HG03521 (cell line): ENCODE results near the gene ZNF385B.

Experiments
- ATAC-seq: cut with Tn5 transposase; IDR thresholded peaks from one replicate; pipeline ENCODE4 v1.9.1; 2021; ENCODE audit warnings: mild to moderate bottlenecking, moderate library complexity; ENCODE audit not compliant: unreplicated experiment

ZNF385B gene

DNA sequence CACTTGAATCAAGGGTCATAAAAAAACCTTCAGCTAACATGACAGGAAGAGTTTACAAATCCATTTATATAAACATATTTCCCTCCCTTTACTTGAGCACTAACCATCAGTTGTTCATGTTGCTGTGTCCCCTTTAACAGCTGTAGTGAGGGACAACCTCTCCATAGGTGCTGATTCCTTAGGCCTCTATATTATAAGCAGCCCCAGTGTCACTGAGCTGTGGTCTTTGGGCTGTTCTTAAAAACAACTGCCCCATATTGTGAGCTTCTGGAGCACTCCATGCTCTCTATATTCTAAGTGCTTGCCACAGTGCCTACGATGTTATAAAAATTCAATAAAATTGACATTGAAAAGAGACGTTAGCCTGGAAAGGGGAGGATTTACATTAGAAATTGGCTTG, 175.3 kb downstream of the ZNF385B start:
- ATAC-seq, result no peak

DNA sequence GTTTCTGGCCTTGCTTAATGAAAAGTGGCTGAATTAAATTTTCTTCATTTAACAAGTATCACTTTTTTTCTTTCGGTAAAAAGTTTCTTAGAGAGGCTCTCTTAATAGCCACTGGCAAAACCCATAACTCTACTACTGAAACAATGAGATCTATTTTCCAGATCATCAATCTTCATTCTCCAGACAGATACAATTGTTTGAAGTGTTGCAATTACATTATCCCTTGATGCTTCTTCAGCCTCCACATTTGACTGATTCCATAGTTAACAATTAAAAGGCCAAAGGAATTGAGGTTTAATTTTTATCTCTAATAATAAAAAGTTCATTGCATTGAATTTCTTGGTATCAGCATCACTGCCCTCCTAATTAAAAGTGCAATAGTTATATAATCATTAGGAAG, 176.3 kb downstream of the ZNF385B start:
- ATAC-seq, result no peak

DNA sequence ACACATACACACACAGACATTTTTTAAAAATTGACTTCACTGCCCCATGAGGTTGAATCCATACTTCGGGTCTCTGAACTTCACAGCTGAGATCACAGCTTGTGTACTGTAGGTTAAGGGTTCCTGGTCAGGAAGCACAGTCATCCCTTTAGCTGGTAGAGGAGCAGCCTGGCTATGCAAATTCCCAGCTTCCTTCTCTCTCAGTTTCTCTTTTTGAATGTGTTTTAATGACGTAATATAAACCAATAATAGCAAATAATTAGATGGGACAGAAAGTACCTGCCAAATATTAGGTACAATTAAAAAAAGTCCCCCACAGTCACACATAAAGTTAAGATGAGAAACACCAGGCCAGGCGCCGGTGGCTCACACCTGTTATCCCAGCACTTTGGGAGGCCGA, 178.7 kb downstream of the ZNF385B start:
- no peak for ATAC-seq

DNA sequence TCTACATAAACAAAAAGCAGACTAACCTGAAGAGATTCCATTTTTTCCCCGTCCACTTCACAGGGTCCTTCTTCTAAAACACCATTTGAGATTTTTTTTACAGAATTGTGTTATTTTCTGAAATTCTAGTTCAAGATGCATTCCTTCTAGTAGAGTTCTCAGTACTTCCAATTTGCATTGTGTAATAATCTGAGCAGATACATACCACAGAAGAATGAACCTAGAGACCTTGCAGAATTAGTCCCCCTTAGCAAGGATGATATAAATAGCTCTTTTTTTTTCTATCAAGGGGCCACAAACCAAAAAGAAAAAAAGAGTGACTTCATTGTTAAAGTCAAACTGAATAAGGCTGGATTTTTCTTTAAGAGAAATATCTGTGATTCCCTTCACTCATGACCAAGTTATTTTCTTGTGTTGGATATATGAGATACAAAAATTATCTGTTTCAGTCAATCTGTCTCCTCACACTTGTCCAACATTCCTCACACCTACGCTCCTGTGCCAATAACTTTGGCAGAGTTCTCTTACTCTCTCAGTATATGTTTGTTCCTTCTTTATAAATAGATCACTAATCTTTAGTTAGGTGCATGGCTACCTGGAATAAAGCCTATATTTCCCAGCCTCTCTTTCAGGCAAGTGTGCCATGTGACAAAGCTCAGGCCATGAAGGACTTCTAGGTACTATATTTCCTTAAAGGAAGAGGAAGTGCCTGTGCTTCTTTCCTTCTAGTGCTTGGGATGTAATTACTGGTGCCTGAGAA, 183.5 kb downstream of the ZNF385B start:
- ATAC-seq, result no peak

DNA sequence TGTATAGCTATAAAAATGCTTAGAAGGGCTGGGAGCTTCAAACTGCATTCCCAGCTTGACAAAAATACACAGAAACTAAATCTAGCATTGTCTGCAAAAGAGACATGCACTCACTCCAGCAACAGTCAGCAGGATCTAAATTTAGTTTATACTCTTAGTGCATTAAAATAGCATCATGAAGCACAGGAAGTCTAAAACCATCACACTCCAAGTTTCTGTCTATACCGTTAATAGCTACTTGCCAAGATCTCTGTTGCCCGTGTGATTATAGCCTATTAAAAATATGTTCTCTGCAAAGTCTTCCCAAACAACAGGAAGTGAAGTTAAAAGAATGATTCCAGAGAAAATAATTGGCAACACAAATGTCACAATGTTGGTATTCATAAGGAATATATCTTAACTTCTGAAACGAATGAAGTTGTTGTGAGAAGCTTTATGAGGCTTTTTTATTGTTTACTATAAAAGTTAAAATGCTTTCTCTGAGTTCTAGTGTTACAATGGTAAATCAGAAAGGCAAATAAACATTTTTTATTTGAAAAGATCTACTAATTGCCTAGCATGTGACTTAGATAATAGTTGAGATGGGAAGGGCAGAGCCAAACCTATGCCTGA, 184.2 kb downstream of the ZNF385B start:
- no peak for ATAC-seq

DNA sequence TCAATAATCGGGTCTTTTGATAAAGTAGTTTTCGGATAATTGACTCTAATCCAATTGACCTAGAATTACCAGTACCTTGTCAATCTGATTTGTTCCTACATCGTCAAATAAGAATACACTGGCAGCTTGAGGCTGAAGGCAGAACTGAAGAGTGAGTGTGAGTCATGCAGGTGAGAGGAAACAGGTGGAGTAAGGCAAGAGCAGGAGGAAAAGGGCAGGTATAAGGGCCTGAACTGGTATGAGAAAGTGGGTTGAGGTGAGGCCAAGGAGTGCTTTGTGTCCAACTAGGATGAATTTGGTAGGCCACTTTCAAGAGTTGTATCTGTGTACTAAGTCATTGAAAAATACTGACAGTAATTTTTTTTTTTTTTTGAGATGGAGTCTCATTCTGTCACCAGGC, 186.0 kb downstream of the ZNF385B start:
- ATAC-seq, result no peak

DNA sequence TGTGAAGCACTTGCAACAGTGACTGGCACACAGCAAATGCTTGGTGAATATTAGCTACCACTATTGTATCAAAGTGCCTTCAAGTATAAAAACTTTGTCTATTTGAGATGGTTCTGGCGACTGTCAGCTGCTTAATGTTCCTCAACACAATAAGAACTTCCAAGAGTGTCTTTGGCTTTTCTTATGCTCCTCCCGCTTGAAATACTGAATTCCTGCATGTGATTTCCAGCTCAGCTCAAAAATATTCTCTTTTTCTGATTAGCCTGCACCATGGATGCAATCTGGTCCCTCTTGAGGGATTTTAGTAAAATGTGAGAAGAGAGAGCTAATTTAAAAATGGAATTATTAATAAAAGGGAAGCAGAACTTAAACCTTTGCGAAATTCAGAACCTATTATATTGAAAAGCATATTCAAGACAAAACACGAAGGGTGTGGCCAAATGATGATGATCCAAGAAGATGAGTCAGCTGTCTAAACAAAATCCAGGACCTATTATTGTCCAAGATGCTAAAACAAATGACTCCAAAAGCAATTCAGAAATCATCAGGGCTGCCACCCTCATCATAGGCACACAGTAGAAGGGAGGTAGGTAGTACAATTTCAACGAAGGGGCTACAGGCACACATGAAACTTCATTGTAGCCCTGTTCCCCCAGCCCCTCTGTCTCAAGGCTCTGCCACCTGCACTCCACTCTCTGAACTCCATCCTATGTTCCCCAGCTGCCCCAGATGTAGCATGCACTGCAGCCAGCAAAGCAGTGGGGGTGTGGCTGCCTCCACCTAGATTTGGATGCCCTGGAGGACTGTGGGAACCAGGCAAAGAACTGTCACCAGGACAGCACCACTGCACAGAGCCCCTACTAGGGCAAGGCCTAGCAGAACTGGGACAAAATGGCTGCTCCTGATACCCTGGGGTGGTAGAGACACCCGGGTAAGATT, 190.1 kb downstream of the ZNF385B start:
- ATAC-seq, result no peak

DNA sequence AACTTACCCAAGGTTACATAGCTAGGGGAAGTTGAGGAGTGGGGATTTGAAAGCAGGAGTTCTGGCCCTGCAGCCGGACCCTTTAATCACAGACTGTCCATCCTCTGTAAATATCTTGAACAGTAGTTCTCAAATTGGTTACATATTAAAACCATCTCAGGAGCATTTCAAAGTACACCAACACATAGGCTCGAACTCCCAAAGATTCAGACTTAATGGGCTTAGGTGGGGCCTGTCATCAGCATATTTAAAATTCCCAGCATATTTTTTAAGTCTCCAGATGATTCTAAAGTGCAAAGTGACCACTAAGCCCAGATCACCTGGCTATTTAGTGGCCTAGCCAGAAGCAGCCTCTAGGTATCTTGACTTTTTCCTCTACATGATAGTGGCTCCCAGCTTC, 192.2 kb downstream of the ZNF385B start:
- ATAC-seq, result no peak

DNA sequence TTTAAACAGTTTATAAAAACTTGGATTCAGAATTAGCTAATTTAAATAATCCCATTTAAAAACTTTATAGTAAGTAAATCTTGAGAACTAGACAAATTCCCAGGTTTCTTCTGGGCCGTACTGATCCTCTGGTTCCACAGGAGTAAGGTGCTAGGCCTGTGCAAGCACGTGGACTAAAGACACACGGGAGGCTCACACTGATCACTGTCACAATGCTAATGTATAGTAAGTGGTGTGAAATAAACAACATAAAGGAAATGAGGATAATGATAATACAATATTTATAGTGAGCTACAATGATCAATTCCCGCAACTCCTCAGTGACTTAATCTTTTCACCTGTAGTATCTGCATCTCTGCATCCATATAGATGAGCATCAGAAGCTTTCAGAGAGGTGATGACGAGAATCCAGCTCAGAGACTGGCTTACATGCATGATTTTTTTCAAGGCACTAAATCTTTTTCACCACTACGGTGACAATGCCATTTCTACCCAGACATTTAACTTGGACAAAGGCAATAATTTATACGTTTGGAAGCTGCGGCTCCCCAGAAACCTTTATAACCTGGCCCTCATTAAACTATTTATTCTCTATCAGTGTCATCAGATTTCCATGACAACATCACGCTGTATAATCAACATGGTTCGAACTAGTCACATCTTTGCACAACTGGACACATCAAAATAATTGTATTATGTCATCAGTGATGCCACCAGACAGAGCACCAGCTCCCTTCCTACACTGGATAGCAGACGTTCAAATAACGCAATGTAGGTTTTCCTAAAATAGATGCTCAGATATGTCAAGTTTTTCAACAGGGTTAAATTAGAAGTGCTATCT, 196.2 kb downstream of the ZNF385B start:
- ATAC-seq, result no peak

DNA sequence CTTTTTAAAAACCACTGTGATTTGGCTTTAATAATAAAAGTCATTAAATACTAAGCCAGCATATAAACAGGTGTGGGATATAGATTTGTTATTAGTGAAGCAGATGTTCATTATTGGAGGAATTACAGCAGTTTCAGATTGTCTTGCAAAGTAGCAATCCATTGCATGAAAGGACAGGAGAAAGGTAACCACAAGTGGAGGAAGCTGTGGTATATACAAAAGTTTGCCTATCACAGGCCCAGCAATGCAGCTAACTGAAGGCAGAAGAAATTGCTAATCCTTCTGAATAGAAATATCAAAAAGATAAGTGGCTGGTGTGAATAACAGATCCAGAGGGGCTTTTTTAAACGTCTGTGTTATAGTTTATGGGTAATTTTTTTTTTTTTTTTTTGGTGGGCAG, 199.4 kb downstream of the ZNF385B start:
- no peak for ATAC-seq

DNA sequence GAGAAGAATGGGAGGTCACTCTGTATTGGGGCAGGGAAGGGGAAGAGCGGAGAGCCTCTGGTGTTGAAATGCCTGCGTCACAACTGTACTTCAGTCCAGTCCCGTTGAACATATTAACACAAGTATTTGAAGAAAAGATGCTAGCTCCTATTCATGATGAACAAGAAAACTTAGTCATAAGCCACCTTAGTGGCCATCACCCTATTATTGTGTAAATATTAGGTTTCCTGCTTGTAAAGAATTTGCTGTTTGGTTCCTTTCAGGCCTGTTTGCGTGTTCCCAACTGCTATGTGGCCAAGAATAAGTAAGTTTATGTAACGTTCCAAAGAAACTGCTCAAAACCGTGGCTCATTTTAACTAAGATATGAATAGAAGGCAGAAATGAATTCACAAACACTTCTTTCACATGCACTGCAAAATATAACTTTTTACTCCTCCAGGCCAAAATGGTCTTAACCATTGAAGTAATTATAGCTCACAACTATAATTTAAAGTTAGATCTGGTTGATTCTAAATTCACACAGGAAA, 204.3 kb downstream of the ZNF385B start:
- no peak for ATAC-seq

DNA sequence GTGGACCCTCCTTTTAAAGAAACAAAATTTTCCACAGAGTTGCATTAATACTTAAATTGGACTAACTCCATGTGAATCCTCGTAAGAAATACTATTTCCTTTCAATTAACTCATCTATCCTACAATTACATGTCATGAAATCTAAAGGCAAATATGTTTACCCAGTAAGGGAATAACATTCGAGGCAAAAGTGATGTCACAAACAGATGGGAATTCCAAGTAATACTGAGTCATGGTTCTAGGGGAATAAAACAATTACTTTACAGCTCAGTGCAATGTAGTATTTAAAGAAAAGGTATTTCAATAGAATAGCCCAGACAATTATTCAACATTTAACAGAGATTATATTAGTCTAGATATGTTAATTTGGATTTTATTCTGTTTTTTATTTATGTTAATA, 205.8 kb downstream of the ZNF385B start:
- ATAC-seq, result no peak

DNA sequence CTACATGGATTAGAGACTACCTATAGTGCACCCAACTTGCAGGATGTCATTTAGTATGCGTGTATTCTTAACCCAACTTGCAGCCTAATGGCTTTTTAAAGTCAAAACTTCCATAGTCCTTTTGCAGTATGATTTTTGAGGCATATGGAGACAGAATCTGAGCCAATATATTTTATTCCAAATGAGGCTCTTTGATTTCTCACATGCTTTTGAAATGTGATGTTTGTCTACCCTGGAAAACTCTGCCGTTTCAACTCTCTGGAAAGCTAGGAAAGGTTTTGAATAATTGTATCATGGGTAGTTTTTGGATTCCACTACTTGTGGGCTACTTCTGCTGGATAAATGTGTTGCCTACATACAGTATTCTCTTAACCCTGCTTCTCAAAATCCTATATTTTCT, 206.6 kb downstream of the ZNF385B start:
- no peak for ATAC-seq

DNA sequence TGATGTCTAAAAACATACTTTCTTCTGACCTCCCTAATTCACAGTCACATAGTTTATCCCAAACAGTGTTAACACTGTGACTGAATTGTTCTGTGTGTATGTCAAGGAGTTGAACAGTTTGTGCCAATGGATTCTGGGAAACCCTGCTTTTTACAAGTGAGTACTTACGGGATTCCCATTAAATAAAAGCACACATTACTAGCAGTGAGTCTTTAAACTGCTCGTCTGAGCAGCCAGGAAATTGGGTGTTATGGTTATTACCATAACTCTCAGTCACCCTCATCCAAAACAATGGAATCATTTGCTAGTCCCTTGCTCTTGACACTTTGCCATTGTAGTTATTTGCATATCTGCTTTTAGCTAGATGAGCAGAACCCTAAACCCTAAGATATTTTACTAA, 209.1 kb downstream of the ZNF385B start:
- ATAC-seq, result no peak

DNA sequence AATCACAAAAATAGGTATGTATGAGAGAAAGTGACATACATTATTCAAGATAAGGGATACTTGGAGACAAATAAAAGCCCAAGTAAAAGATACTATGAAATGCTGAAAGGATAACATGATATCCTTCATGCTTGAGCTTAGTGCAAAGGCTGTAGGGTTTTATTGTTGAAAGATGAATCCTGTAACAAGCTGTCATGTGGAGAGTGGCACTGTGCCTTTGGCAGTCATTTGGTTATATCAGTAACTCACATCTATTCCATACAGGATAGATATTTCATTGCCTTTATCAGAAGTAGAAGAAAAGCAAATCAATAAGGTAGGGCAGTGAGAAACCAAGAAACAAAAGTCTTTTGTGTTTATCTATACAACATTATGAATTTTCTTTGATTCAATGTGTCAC, 211.0 kb downstream of the ZNF385B start:
- no peak for ATAC-seq

DNA sequence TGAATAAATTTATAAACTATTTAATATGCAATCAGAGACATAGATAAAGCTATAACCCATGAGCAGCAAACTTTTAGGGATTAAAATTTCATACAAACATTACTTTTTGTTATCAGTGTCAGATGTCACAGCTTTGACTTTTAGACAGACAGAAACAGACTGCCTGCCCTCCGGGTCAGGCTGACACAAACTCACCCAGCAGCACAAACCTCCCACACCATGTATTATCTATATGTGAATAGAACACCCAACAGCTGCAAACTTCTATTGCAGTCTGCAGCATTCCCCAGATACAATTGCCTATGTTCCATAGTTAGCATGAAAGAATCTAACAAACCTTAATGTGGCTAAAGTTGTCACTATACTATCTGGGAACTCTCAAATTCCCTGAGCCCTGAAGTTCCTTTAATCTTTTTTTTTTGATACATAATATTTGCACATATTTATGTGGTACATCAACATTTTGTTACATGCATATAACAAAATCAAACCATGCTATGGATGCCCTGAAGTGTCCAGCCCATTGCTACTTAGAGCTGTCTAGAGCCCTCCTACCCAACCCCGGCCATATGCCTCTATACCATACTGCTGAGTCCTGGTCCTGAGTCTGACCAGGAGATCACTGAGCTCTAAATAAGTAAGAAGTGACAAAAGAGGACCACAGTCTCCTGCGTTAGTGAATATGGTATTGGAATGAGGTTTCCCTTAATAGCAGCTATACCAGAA, 214.4 kb downstream of the ZNF385B start:
- ATAC-seq, result no peak

DNA sequence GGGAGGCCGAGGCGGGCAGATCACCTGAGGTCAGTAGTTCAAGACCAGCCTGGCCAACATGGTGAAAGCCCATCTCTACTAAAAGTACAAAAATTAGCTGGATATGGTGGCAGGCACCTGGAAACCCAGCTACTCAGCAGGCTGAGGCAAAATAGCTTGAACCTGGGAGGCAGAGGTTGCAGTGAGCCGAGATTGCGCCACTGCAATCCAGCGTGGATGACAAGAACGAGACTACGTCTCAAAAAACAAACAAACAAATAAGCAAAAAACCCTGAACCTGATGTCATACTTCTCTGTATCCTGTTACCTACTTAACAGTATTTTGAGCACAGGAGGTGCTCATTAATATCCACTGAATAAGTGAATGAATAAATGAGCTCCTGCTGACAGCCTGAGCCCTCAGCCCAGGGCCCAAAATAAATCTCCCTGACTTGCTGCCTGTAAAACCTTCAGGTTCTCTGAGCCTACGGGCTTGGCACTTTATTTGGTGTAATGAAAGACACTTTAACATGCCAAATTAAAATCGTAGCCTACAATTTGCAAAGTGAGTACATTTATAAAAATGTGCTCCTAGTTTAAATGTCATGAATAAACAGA, 215.1 kb downstream of the ZNF385B start:
- ATAC-seq, result no peak

DNA sequence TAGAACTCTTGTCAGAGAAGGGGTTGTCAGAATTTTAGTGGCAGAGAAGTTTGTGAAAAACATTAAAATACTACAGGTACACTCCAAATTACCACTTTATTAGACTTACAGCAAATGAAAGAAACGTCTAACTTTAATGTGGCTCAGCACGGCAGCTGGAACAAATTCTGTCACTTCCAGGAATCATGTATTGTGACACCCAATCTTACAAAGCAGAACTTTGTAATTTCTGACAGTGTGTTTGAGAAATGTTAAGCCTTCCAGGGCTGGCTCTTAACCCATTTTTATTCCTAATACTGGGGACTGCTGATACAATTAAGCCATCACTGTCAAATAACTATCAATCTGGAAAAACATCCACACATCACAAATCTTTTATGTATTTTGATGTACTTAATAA, 216.4 kb downstream of the ZNF385B start:
- ATAC-seq, result no peak

DNA sequence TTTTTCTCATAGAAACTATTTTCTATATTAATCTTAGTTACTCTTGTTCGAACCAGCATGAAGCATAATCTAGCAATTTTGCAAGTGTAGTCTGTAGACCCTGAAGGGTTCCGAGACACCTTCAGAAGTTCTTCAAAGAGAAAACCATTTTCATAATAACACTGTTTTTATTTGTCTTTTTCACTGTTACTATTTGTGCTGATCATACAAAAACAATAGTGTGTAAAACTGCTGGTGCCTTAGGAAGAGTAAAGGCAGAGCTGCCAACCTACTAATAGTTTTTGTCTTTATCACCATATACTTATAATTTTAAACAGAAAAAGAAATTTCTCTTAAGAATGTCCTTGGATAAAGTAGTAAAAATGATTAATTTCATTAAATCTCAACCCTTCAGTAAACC, 218.9 kb downstream of the ZNF385B start:
- ATAC-seq, result no peak

DNA sequence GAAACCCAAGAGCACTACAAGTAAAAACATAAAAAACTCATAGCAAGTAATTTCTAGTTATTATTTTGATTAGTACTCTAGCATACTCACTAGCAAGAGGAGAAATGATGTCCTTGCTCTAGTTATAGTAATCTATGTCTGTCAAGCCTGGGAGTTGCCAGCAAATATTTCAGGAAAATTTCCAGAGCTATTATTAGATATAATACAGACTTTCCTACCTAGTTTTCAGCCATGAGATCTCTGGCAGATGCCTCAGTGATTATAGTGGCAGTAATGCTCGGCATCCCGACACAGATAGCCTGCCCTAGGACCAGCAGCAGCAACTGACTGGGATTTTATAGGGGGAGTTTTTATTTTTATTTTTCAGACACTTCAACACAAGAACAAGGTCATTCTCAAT, 224.4 kb downstream of the ZNF385B start:
- no peak for ATAC-seq
